HL-60 (cell line): ENCODE results near the gene LNPEP.

ENCODE experiments used
- DNase-seq, 2 experiments: peaks; one replicate each; pipeline ENCODE4 v3.0.0-alpha.2; 2010 to 2020; ENCODE audit warnings: low read depth in 1 of 2, low spot score in 1 of 2
- H3K27ac ChIP-seq: fragments of 250-450 bp; sonication (Bioruptor Pico); replicated peaks from 2 replicates; pipeline ENCODE4 v1.5.1; 2020; ENCODE audit warnings: mild to moderate bottlenecking, moderate library complexity
- H3K27me3 ChIP-seq: fragments of 250-450 bp; sonication (Bioruptor Pico); 2 replicates; pipeline ENCODE4 v1.5.1; 2021; ENCODE audit warnings: mild to moderate bottlenecking, moderate library complexity; ENCODE audit not compliant: insufficient read depth, poor library complexity, severe bottlenecking
- H3K4me3 ChIP-seq: replicated peaks from 2 replicates; pipeline ENCODE4 v1.5.1; 2011; ENCODE audit warnings: mild to moderate bottlenecking, control low read depth, low read length; ENCODE audit not compliant: insufficient read depth
- GABPA ChIP-seq: IDR thresholded peaks from 2 replicates; pipeline ENCODE4 v1.6.1; 2012; ENCODE audit warnings: low read depth
- POLR2AphosphoS5 ChIP-seq: IDR thresholded peaks from 2 replicates; pipeline ENCODE4 v1.6.1; 2012; ENCODE audit warnings: low read depth
- SPI1 ChIP-seq: IDR thresholded peaks from 2 replicates; pipeline ENCODE4 v1.6.1; 2012; ENCODE audit warnings: low read depth, mild to moderate bottlenecking, borderline replicate concordance
- TF ChIP-seq, protein P1 (sequence below): IDR thresholded peaks from one replicate; pipeline ENCODE4 v1.5.1; 2011; ENCODE audit warnings: low read length, control low read depth, inconsistent platforms; ENCODE audit not compliant: insufficient read depth
- TF ChIP-seq, protein P2 (sequence below): IDR thresholded peaks from 2 replicates; pipeline ENCODE4 v1.6.1; 2012; ENCODE audit warnings: low read depth; ENCODE audit not compliant: insufficient replicate concordance

LNPEP gene

DNA sequence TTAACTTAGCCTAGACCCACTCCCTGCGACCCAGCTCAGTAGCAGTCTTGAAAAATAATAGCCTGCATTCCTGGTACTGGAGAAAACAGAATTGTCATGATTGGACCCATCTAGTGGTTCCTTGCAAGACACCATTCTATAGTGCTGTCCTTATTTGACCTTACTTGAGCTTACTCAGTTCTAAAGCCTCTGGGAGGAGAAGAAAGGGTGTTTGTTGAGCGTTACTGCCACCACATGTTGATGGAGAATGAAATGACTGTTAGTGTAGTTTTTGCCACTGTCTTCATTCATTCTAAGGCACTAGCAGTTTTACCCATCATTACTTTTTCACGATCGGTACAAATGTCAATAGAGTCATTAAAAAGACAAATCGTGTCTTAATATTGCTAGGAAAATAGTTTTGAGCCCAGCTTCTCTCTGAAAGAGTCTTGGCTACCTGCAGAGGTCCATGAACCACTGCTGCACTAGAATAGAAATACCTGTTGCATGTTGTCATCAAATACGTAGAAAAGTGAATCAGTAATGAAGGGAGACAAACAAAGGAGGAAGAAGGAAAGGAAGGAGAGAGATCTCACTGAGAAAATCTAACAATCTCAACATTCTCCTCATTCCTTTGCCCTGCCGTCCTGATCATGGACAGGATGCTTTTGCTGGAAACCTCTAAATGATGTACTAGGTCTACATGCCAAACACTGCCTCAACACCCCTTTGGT, 110.5 kb downstream of the LNPEP start:
- Histone ChIP-seq H3K27ac (no peak overlapping the region), H3K4me3 (no peak overlapping the region), H3K27me3 (no peaks in the 10 kb centered on the region)
- DNase-seq: no peak
- TF ChIP-seq, protein P1, sequence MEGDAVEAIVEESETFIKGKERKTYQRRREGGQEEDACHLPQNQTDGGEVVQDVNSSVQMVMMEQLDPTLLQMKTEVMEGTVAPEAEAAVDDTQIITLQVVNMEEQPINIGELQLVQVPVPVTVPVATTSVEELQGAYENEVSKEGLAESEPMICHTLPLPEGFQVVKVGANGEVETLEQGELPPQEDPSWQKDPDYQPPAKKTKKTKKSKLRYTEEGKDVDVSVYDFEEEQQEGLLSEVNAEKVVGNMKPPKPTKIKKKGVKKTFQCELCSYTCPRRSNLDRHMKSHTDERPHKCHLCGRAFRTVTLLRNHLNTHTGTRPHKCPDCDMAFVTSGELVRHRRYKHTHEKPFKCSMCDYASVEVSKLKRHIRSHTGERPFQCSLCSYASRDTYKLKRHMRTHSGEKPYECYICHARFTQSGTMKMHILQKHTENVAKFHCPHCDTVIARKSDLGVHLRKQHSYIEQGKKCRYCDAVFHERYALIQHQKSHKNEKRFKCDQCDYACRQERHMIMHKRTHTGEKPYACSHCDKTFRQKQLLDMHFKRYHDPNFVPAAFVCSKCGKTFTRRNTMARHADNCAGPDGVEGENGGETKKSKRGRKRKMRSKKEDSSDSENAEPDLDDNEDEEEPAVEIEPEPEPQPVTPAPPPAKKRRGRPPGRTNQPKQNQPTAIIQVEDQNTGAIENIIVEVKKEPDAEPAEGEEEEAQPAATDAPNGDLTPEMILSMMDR: no peak
- TF ChIP-seq, protein P2, sequence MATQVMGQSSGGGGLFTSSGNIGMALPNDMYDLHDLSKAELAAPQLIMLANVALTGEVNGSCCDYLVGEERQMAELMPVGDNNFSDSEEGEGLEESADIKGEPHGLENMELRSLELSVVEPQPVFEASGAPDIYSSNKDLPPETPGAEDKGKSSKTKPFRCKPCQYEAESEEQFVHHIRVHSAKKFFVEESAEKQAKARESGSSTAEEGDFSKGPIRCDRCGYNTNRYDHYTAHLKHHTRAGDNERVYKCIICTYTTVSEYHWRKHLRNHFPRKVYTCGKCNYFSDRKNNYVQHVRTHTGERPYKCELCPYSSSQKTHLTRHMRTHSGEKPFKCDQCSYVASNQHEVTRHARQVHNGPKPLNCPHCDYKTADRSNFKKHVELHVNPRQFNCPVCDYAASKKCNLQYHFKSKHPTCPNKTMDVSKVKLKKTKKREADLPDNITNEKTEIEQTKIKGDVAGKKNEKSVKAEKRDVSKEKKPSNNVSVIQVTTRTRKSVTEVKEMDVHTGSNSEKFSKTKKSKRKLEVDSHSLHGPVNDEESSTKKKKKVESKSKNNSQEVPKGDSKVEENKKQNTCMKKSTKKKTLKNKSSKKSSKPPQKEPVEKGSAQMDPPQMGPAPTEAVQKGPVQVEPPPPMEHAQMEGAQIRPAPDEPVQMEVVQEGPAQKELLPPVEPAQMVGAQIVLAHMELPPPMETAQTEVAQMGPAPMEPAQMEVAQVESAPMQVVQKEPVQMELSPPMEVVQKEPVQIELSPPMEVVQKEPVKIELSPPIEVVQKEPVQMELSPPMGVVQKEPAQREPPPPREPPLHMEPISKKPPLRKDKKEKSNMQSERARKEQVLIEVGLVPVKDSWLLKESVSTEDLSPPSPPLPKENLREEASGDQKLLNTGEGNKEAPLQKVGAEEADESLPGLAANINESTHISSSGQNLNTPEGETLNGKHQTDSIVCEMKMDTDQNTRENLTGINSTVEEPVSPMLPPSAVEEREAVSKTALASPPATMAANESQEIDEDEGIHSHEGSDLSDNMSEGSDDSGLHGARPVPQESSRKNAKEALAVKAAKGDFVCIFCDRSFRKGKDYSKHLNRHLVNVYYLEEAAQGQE: no peak
- TF ChIP-seq SPI1 (no peak), GABPA (no peak), POLR2AphosphoS5 (no peak)

DNA sequence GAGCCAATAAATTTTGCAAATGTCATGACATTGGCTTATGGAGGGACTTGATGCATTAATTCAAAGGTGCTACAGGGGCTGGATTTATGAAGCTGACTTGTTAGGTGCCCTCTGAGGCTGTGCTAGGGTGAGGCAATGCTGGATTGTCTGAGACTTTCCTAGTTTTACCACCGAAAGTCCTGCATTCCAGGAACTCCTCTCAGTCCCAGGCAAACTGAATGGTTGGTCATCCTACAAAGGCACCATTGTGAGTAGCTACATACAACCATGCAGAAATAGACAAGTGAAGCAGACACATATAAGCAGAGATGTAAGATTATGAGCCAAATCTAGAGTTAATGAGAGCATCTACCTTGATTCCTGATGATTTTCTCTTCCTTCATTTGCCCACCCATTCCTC, 111.2 kb downstream of the LNPEP start:
- TF ChIP-seq SPI1 (no peak), POLR2AphosphoS5 (no peak), GABPA (no peak)
- TF ChIP-seq, protein P1: no peak
- TF ChIP-seq, protein P2: no peak
- H3K4me3 ChIP-seq: no peak overlapping the region

DNA sequence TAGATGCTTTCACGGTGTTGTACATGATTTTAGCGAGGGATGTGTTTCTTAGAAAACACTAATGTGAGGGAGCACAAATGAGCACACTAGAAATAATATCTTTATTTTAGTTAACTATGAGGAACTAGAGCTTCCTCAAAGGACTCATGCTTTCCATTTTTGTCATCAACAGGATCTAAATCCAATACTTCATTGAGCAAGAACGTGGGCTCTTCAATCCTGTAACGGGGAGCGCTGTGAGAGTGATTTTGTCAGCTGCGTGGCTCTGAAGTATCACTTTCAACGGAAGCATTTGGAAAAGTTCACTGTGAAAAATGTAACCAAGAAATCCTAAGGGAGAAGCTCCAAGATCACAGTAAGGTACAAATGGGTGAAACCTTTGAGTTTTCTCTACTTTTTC, 113.3 kb downstream of the LNPEP start:
- no peak overlapping the region for H3K27ac ChIP-seq
- no peak overlapping the region for H3K4me3 ChIP-seq
- H3K27me3 ChIP-seq: no peaks in the 10 kb centered on the region
- TF ChIP-seq, protein P1: no peak
- TF ChIP-seq POLR2AphosphoS5 (no peak), SPI1 (no peak), GABPA (no peak)
- TF ChIP-seq, protein P2: no peak
- peak in 1 of 2 experiments; percentile 3 for DNase-seq

More for the DNA sequence above, 111.2 kb downstream of the LNPEP start:
- Histone ChIP-seq H3K27ac (no peak overlapping the region), H3K27me3 (no peaks in the 10 kb centered on the region)
- no peak for DNase-seq
